Measurements from ENCODE around the gene F7. TPM values are rescaled to one million over a fixed set of nuclear protein-coding genes. Genes with fewer than 3 reads are reported as not detected.

F7 gene
- total RNA-seq (2022; extraction: Qiagen RNA extraction) = 0.07 to 0.11 TPM (median 0.07 TPM) in 5 replicates

GRCh38 chr13:113105032-113105920, at the start of gene F7:
Gene F7 (plus strand): TSS chr13:113105791. CDS start chr13:113105842, 51 bp downstream.

GRCh38 chr13:113122550-113123225, 17.1 kb downstream of the F7 start, which contains the start of gene F10:
Gene F10 (plus strand): TSS chr13:113122799. CDS start chr13:113122856, 57 bp downstream.

GRCh38 chr13:113157929-113158747, 52.5 kb downstream of the F7 start, which contains the start of gene PROZ:
Gene PROZ (plus strand): TSS chr13:113158648. CDS start chr13:113158661, 13 bp downstream.

Other genes starting within 250 kb of the F7 start
- 0.28 to 0.50 TPM (median 0.41 TPM) in 5 replicates for gene MCF2L, start 136.6 kb upstream of the F7 start, total RNA-seq (2022; extraction: Qiagen RNA extraction)
- gene F10, start 17.0 kb downstream of the F7 start, total RNA-seq (2022; extraction: Qiagen RNA extraction) = 0.15 TPM in 1 of 5 replicates, not detected in the others
- not detected in 5 replicates for gene PROZ, start 52.9 kb downstream of the F7 start, total RNA-seq (2022; extraction: Qiagen RNA extraction)
- 37.9 to 42.0 TPM (median 40.1 TPM) in 5 replicates for gene PCID2, start 102.9 kb downstream of the F7 start, total RNA-seq (2022; extraction: Qiagen RNA extraction)
- 47.9 to 54.7 TPM (median 53.7 TPM) in 5 replicates for gene CUL4A, start 103.8 kb downstream of the F7 start, total RNA-seq (2022; extraction: Qiagen RNA extraction)
- 73.2 to 94.0 TPM (median 92.3 TPM) in 5 replicates for gene LAMP1, start 191.4 kb downstream of the F7 start, total RNA-seq (2022; extraction: Qiagen RNA extraction)